Retinal pigment epithelial cell (primary cell): ENCODE measurements around the gene SMIM10L2A.
"Not testable (repeated sequence)": the region's sequence is repeated elsewhere in the genome, so short reads cannot be mapped to it uniquely, and the experiment has no call there.

ENCODE experiments used
- DNase-seq: peaks from one replicate; pipeline ENCODE4 v3.0.0-alpha.2; 2010; ENCODE audit warnings: low read depth
- H3K4me3 ChIP-seq: 2 replicates; pipeline ENCODE4 v1.5.1; 2011; ENCODE audit warnings: mild to moderate bottlenecking, low read length, control low read depth, moderate library complexity
- CTCF ChIP-seq: conservative IDR thresholded peaks from 2 replicates; pipeline ENCODE4 v1.5.1; 2011; ENCODE audit warnings: low read depth, low read length, control low read depth, inconsistent platforms

SMIM10L2A gene

GRCh38 chrX:135420831-135421230 is 913 bp upstream of the SMIM10L2A start:
- no peak for DNase-seq
- no peak overlapping the region for H3K4me3 ChIP-seq
- TF ChIP-seq CTCF = no peak

DNA sequence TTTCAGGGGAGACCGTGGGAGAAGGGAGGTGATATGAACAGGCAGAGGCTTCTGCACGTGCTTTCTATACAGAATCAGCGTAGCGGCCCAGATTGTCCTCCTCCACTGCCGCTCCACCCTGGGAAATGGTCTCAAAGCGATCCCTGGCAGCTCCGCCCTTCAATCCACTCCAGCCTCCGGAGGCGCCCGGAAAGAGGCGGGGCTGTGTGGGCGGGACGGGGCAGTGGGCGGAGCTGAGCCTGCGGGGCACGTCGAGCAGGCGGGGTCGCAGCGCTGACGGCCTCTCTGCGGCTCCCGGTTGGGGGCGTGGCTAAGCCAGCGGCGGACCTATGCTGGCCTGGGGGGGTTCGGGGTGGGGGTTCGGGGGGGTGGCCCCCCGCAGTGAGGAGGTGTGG is 210 bp upstream of the SMIM10L2A start:
- H3K4me3 ChIP-seq = peak overlapping the region; percentile 24
- TF ChIP-seq CTCF = no peak
- DNase-seq = peak; percentile 7

- H3K4me3 ChIP-seq, DNase-seq: not testable (repeated sequence)
These were observed 1.0 kb downstream of the SMIM10L2A start for GRCh38 chrX:135422810-135423168.

- H3K4me3 ChIP-seq, DNase-seq: not testable (repeated sequence)
These were observed 1.6 kb downstream of the SMIM10L2A start for GRCh38 chrX:135423173-135423864.

DNA sequence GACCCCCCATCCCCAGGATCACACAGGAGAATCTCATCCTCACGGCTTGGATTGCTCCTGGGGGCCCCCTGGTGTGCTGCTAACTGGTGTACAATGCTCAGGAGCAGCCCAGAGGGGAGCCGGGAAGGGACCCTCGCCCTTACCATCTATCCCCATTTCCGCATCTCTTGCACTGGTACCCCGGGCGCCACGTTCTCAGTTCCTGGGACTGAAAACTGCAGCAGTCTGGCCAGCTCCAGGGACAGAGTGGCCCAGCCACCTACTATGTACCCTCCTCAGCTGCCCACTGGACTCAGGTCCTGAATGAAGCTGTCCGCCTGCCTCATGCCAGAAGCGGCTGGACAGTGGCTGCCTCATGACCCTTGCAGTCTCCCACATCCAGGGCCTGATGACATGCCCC is 2.7 kb downstream of the SMIM10L2A start:
- no peak for DNase-seq
- no peak for TF ChIP-seq CTCF
- H3K4me3 ChIP-seq = no peak overlapping the region

DNA sequence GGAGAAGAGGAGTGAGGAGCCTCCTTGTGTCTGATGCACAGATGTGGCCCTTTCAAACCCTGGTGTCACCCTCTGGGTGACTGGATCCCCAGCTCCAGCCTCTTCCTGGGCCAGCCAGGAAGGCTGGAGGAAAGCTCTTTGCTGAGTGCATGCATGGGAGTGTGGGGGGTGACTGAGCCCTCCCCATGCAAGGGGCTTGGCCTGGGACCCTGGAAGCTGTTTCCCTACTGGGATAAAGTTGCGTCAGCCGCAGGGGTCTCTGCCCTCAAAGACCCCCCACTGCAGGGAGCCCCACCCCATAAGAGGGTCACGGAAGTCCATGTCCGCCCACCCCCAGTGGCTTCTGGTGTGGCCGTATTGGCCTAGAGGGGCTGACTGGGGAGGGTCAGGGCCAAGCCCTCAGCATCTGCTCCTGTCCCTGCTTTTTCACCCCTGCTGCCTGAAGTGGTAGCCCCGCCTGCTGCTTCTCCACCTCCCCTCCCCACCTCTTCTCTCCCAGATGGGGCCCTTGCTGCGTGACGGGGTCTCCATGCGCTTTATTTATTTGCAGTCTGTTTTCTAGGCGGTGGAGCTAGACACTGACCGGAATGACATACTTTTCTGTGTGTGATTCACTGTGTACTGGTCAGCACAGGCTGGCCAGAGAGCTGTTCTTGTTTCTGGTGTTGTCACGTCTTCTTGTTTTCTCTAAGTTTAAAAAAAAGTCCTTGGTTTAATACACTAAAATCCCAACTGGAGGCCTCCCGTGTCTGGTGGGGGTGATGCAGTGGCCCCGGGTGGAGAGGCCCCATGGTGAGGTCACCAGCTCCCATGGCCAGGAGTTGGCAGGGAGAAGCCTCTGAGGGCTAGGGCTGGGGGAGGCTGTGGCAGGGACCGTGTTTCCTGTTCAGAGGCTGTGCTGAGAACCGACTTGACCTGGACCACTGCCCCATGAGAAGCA is 3.6 kb downstream of the SMIM10L2A start:
- no peak for DNase-seq
- TF ChIP-seq CTCF = no peak
- H3K4me3 ChIP-seq = no peak overlapping the region

DNA sequence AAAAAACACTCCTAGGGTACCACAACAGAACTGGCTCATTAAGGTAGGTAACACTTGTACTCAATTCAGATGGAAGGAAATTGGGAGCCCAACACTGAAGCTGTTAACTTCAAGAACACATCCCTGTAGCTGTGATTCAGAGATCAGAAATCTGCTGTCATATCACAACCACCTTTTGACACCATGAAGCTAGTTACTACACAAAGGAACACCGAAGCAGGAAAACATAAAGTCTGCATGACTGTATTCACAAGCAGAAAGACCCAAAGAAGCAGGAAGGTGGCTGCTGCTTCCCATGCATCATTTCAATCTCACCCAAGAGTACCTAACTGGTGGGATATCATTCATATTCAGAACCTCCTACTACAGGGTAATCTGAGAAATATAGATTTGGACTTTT is 7.7 kb downstream of the SMIM10L2A start:
- TF ChIP-seq CTCF = no peak
- no peak overlapping the region for H3K4me3 ChIP-seq
- DNase-seq = no peak

GRCh38 chrX:135431886-135432285 is 10.1 kb downstream of the SMIM10L2A start:
- no peak for TF ChIP-seq CTCF
- DNase-seq = no peak
- H3K4me3 ChIP-seq = no peak overlapping the region
